Duodenal mucosa (tissue), 2 donors: Measurements from ENCODE around the gene PEPD.

Source experiments
- H3K27ac ChIP-seq: one replicate; pipeline ENCODE4 v1.7.0; 2013; ENCODE audit warnings: low read depth, low read length
- H3K27me3 ChIP-seq, 2 donors: one replicate each; pipeline ENCODE4 v1.7.0; 2013; ENCODE audit warnings: low read length in 2 of 2, control low read depth in 1 of 2; ENCODE audit not compliant: insufficient read depth in 2 of 2, control insufficient read depth in 1 of 2
- H3K36me3 ChIP-seq, 2 donors: one replicate each; pipeline ENCODE4 v1.7.0; 2013; ENCODE audit warnings: low read length in 2 of 2, control low read depth in 1 of 2; ENCODE audit not compliant: insufficient read depth in 2 of 2, control insufficient read depth in 1 of 2
- H3K4me1 ChIP-seq, 2 donors: one replicate each; pipeline ENCODE4 v1.7.0; 2013; ENCODE audit warnings: low read length in 2 of 2, control low read depth in 1 of 2; ENCODE audit not compliant: insufficient read depth in 2 of 2, control insufficient read depth in 1 of 2
- H3K4me3 ChIP-seq, 2 donors: one replicate each; pipeline ENCODE4 v1.7.0; 2013; ENCODE audit warnings: low read length in 2 of 2, low read depth in 1 of 2
- H3K9ac ChIP-seq, 2 donors: one replicate each; pipeline ENCODE4 v1.7.0; 2013; ENCODE audit warnings: low read length in 2 of 2, low read depth in 1 of 2
- H3K9me3 ChIP-seq, 2 donors: one replicate each; pipeline ENCODE4 v1.7.0; 2013; ENCODE audit warnings: low read length in 2 of 2, control low read depth in 1 of 2; ENCODE audit not compliant: control insufficient read depth in 1 of 2

Gene PEPD

DNA sequence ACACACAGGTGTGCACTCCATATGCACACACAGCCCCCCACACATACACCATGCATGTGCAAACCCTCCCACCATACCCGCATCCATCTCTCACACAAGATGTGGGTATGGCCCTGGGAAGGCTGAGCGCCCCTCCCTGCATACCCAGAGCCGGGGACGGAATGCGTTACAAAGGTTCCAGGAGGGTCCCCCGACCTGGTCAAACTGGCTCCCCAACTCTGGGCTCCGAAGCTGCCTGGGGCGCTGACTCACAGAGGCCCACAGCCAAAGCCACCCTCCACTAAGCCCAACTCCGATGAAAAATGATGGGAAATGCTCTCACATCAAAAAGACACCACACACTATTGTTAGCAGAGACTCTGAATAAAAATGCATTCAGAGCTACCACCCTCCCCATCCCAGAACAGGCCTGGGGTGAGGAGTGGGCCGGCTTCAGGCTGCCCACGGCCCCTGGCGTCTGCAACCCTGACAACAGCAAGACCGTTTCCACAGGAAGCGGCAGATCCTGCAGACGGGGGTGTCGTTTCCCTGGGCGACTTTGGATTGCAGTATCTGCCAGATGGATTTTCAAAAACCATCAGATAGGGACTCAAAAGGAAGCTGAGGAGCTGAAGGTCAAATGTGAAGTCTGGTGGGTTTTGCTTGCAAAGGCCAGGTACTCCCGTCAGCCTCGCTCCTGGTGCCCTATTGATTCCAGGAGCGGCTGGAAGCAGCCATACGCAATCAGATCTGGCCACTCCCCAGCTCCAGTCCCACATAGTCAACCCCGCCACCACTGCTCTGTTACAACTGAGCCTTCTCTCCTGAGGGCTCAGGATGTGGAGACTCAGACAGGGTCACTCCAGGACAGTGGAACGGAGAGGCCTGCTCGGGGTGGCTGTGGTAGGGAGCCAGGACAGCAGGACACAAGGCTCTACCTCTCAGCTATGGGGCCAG lies 14.3 kb downstream of the PEPD start:
- Histone ChIP-seq H3K27ac (no peak overlapping the region), H3K4me1 (no peaks in the 10 kb centered on the region), H3K4me3 (no peak overlapping the region), H3K27me3 (no peaks in the 10 kb centered on the region), H3K9ac (no peak overlapping the region), H3K9me3 (no peaks in the 10 kb centered on the region), H3K36me3 (peaks cover 9 to 45% of the 10 kb centered on the region in 2 donors)

DNA sequence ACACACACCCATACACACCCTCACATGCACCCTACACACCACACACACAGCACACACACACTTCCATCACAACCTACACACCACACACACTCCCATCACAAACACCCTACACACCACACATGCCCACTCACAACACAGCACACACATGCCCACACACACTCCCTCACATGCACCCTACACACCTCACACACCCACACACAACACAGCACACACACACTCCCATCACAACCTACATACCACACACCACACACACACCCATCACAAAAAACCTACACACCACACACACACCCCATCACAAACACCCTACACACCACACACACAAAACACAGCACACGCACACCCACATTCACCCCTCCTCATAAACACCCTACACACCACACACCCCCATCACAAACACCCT lies 15.1 kb downstream of the PEPD start:
- no peaks in the 10 kb centered on the region for H3K4me1 ChIP-seq
- H3K4me3 ChIP-seq: no peak overlapping the region
- H3K27ac ChIP-seq: no peak overlapping the region
- H3K27me3 ChIP-seq: no peaks in the 10 kb centered on the region
- H3K9me3 ChIP-seq: no peaks in the 10 kb centered on the region
- no peak overlapping the region for H3K9ac ChIP-seq
- peaks cover 9 to 40% of the 10 kb centered on the region in 2 donors for H3K36me3 ChIP-seq

DNA sequence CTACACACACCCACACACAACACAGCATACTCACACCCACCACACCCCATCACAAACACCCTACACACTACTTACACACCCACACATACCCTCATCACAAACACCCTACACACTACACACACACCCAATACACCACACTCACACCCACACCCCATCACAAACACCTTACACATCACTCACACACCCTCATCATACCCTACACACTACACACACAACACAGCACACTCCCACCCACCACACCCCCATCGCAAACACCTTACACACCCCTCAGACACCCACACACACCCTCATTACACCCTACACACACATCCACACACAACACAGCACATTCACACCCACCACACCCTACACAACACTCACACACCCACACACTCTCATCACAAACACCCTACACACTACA lies 15.8 kb downstream of the PEPD start:
- Histone ChIP-seq H3K27me3 (no peaks in the 10 kb centered on the region), H3K4me1 (no peaks in the 10 kb centered on the region), H3K9ac (no peak overlapping the region), H3K4me3 (no peak overlapping the region), H3K27ac (no peak overlapping the region), H3K36me3 (peaks cover 9 to 37% of the 10 kb centered on the region in 2 donors), H3K9me3 (no peaks in the 10 kb centered on the region)

DNA sequence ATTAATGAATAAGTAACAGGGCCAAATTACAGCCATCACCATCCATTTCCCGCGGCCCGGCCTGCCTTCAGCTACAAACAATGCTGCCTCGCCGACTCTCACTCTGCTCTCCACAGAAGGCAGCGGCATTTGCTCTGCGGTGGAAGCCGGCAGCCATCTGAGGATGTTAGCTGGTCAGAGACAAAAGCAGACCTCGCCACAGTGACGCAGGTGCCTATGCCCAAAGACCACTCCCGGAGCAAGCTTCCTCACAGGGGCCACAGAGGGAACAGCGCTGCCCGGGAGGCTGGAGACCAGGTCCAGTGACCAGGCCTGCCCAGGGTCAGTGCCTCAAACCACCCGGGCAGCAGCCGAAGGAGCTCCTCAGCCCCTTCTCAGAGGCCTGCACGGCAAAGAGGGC lies 16.4 kb downstream of the PEPD start:
- Histone ChIP-seq H3K36me3 (peaks cover 9 to 37% of the 10 kb centered on the region in 2 donors), H3K9ac (no peak overlapping the region), H3K4me3 (no peak overlapping the region), H3K9me3 (no peaks in the 10 kb centered on the region), H3K4me1 (no peaks in the 10 kb centered on the region), H3K27ac (no peak overlapping the region), H3K27me3 (no peaks in the 10 kb centered on the region)

DNA sequence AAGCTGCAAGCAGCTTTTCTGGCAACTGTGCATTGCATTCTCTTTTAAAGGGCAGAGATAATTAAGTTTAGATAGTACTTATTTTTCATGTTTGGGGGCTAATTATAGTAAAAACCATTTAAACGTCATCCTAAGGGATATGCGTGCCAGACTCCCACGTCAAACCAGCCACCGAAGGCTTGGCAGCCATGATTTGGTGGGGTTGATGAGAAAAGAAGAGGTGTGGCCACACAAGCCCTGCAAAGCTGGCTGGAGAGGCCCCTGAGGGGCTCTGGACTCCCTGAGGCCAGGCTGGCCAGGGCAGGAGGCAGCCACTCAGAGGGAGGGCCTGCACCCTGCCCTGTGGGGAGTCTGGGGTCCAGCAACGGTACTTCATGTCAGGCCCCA lies 17.5 kb downstream of the PEPD start:
- H3K4me3 ChIP-seq: no peak overlapping the region
- no peaks in the 10 kb centered on the region for H3K4me1 ChIP-seq
- H3K36me3 ChIP-seq: peaks cover 3 to 39% of the 10 kb centered on the region in 2 donors
- no peak overlapping the region for H3K27ac ChIP-seq
- no peaks in the 10 kb centered on the region for H3K27me3 ChIP-seq
- H3K9me3 ChIP-seq: no peaks in the 10 kb centered on the region
- no peak overlapping the region for H3K9ac ChIP-seq

DNA sequence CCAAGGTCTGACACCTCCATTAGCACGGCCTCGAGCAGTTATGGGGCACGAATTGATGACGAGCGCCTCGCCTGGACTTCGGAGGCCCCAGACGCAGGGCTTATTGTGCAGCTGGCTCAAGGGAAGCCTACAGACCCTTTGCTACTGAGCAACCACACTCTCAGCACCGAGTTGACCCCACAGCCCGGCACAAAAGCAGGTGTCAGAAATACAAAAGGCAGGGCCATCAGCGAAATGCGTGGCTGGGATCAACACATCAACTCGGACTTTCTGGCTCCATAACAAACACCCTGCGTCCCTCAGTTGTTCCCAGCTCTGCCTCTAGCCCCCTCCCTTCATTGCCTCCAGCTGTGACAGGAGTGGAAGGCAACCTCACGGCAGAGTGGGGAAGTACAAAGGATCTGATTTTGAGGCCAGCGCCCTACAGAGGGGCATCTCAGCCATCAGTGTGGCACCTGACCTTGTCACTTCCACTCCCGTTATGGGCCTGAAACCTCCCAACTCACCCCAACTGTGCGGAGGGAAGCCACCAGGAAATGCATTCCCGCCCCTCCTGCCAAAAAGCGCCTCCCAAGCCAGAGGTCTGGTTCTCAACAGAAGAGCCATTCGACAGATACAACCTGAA lies 18.0 kb downstream of the PEPD start:
- Histone ChIP-seq H3K36me3 (peaks cover 0 to 38% of the 10 kb centered on the region in 2 donors), H3K4me1 (no peaks in the 10 kb centered on the region), H3K27ac (no peak overlapping the region), H3K4me3 (no peak overlapping the region), H3K27me3 (no peaks in the 10 kb centered on the region), H3K9me3 (no peaks in the 10 kb centered on the region), H3K9ac (no peak overlapping the region)

DNA sequence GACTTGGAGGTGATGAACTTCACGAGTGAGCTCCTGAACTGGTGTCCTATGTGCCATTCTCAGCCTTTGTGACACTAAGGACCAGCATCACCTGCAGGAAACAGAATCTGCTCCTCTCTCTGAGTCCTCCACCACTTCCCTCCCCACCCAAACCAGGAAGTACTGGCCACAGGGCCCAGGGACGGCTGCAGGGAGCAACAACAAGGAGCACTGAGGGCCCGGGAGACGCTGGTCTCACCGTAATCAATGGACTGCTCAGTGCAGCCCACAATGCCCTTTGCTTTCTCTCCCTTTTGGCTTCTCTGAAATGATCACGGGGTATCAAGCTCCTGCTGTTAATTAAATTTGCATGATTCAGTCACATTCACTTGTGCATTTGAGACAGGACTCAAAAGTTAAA lies 18.6 kb downstream of the PEPD start:
- no peak overlapping the region for H3K4me3 ChIP-seq
- H3K9me3 ChIP-seq: no peaks in the 10 kb centered on the region
- no peaks in the 10 kb centered on the region for H3K4me1 ChIP-seq
- H3K9ac ChIP-seq: no peak overlapping the region
- no peak overlapping the region for H3K27ac ChIP-seq
- H3K36me3 ChIP-seq: peaks cover 0 to 41% of the 10 kb centered on the region in 2 donors
- no peaks in the 10 kb centered on the region for H3K27me3 ChIP-seq

DNA sequence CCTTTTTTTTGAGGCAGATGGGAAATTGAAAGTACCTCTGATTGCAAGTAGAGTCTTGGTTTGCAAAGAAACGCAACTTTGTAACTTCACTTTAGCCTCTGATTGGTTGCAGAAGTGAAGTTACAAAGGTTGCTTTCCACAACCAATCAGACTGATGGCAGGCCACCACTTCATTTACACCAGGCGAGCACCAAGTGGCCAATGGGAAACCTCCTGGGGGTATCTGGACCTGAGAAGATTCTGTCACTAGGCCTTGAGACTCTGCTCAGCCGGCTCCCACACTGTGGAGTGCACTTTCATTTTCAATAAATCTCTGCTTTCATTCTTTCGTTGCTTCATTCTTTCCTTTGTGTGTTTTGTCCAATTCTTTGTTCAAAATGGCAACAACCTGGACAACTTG lies 19.1 kb downstream of the PEPD start:
- no peak overlapping the region for H3K9ac ChIP-seq
- no peaks in the 10 kb centered on the region for H3K4me1 ChIP-seq
- no peak overlapping the region for H3K27ac ChIP-seq
- H3K27me3 ChIP-seq: no peaks in the 10 kb centered on the region
- no peak overlapping the region for H3K4me3 ChIP-seq
- H3K9me3 ChIP-seq: no peaks in the 10 kb centered on the region
- H3K36me3 ChIP-seq: peaks cover 0 to 44% of the 10 kb centered on the region in 2 donors

DNA sequence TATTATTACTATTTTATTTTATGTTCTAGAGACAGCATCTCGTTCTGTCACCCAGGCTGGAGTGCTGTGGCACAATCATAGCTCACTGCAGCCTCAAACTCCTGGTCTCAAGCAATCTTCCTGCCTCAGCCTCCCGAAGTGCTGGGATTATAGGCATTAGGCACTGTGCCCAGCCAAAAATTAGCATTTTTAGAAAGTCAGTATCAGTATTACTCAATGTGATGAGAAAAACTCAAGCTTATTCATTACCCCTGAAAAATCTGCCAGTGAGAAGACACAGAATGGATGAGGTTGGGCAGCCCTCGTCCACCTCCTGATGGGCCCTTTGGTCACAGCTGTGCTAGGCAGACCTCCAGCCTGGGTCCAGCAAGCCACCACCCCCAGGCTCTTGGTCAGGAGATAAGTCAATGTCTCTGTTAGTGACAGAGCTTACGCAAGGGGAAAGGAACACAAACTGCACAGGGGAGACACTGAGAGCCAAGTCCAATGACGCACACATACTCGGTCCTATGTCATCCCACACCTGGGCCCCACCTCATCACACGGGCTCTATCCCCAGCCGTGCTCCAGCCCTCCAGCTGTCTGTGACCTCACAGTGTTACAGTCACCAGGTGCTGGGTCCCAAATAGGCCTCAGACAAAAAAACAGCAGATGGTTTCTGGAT lies 19.8 kb downstream of the PEPD start:
- H3K36me3 ChIP-seq: peaks cover 0 to 46% of the 10 kb centered on the region in 2 donors
- H3K27ac ChIP-seq: no peak overlapping the region
- no peaks in the 10 kb centered on the region for H3K9me3 ChIP-seq
- no peak overlapping the region for H3K4me3 ChIP-seq
- no peak overlapping the region for H3K9ac ChIP-seq
- H3K4me1 ChIP-seq: no peaks in the 10 kb centered on the region
- no peaks in the 10 kb centered on the region for H3K27me3 ChIP-seq

DNA sequence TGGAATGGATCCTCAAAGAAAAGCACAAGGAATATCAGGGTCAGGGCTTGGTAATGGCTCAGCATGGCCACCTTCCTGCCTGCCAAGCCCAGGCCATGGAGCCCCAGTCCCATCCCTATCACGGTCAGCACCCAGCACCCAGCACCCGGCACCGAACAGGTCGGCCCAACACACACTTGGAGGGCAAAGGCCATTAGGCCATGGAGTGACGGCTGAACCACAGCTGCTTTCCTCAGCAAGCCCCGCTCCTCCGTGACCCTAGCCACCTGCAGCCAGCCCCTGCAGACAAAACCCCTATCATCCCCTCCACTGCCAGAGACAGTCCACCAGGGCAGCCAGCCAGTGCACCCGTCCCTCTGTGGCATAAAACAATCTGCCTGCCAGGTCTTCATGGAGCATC lies 20.6 kb downstream of the PEPD start:
- Histone ChIP-seq H3K27me3 (no peaks in the 10 kb centered on the region), H3K9ac (no peak overlapping the region), H3K36me3 (peaks cover 0 to 46% of the 10 kb centered on the region in 2 donors), H3K9me3 (no peaks in the 10 kb centered on the region), H3K4me1 (peaks cover 0 to under 1% of the 10 kb centered on the region in 2 donors), H3K27ac (no peak overlapping the region), H3K4me3 (no peak overlapping the region)
